OCI-LY1 (cell line): ENCODE results near the gene ADGRL1.

Experiments
- H2AFZ ChIP-seq: fragments of 200-600 bp; sonication (generic), shearing (Covaris generic); 2 replicates; pipeline ENCODE4 v1.6.0; 2014; ENCODE audit warnings: antibody characterized with exemption, mild to moderate bottlenecking, low read length
- H3F3A ChIP-seq: fragments of 200-600 bp; sonication (generic), shearing (Covaris generic); 2 replicates; pipeline ENCODE4 v1.6.0; 2014; ENCODE audit warnings: mild to moderate bottlenecking, antibody characterized with exemption, low read length, moderate library complexity; ENCODE audit not compliant: insufficient read depth
- H3K27ac ChIP-seq: fragments of 200-600 bp; sonication (generic); 2 replicates; pipeline ENCODE4 v1.5.1; 2014; ENCODE audit warnings: low read length, mixed run types, mild to moderate bottlenecking, low read depth; ENCODE audit not compliant: poor library complexity, severe bottlenecking
- H3K27me3 ChIP-seq: fragments of 200-600 bp; sonication (generic); 2 replicates; pipeline ENCODE4 v1.6.0; 2014; ENCODE audit warnings: antibody characterized with exemption, mild to moderate bottlenecking, low read length, moderate library complexity; ENCODE audit not compliant: insufficient read depth
- H3K36me3 ChIP-seq: fragments of 200-600 bp; sonication (generic); 2 replicates; pipeline ENCODE4 v1.6.1; 2014; ENCODE audit warnings: mild to moderate bottlenecking, antibody characterized with exemption, low read length, moderate library complexity, mixed read lengths; ENCODE audit not compliant: insufficient read depth
- H3K4me1 ChIP-seq: fragments of 200-600 bp; sonication (generic); 2 replicates; pipeline ENCODE4 v1.5.1; 2014; ENCODE audit warnings: mild to moderate bottlenecking, low read length, moderate library complexity; ENCODE audit not compliant: insufficient read depth, severe bottlenecking
- H3K4me2 ChIP-seq: fragments of 200-600 bp; sonication (generic), shearing (Covaris generic); 2 replicates; pipeline ENCODE4 v1.6.1; 2014; ENCODE audit warnings: low read length
- H3K4me3 ChIP-seq: fragments of 200-600 bp; sonication (generic); 2 replicates; pipeline ENCODE4 v1.5.1; 2014; ENCODE audit warnings: low read length, low read depth, mild to moderate bottlenecking, mixed read lengths; ENCODE audit not compliant: poor library complexity, severe bottlenecking
- H3K79me2 ChIP-seq: fragments of 200-600 bp; shearing (Covaris generic); 2 replicates; pipeline ENCODE4 v1.6.1; 2016; ENCODE audit warnings: mixed run types, low read length, mixed read lengths; ENCODE audit not compliant: insufficient read depth
- H3K9ac ChIP-seq: fragments of 200-600 bp; sonication (generic), shearing (Covaris generic); 2 replicates; pipeline ENCODE4 v1.6.1; 2014; ENCODE audit warnings: mild to moderate bottlenecking, low read length, mixed read lengths
- H3K9me2 ChIP-seq: fragments of 200-600 bp; sonication (generic), shearing (Covaris generic); 2 replicates; pipeline ENCODE4 v1.6.1; 2014; ENCODE audit warnings: low read depth, mild to moderate bottlenecking, low read length, mixed read lengths
- H3K9me3 ChIP-seq: fragments of 200-600 bp; shearing (Covaris generic); 2 replicates; pipeline ENCODE4 v1.6.1; 2014; ENCODE audit warnings: low read length, mixed read lengths
- H4K20me1 ChIP-seq: fragments of 200-600 bp; sonication (generic), shearing (Covaris generic); 2 replicates; pipeline ENCODE4 v1.6.0; 2016; ENCODE audit warnings: mild to moderate bottlenecking, low read length; ENCODE audit not compliant: insufficient read depth
- CTCF ChIP-seq: fragments of 200-600 bp; sonication (generic), shearing (Covaris generic); IDR thresholded peaks from 2 replicates; pipeline ENCODE4 v1.5.1; 2017; ENCODE audit warnings: mild to moderate bottlenecking, antibody characterized with exemption, low read length, moderate library complexity, mixed read lengths
- EZH2 ChIP-seq: fragments of 200-600 bp; sonication (generic), shearing (Covaris generic); IDR thresholded peaks from 2 replicates; pipeline ENCODE4 v1.8.0; 2017; ENCODE audit warnings: borderline replicate concordance, mixed run types, mild to moderate bottlenecking, antibody characterized with exemption, low read length, moderate library complexity, mixed read lengths

The ADGRL1 gene

GRCh38 chr19:14164082-14164481, 41.9 kb downstream of the ADGRL1 start:
- no peak overlapping the region for H2AFZ ChIP-seq
- no peak overlapping the region for H3K27ac ChIP-seq
- H3K9me2 ChIP-seq = no peaks in the 10 kb centered on the region
- no peaks in the 10 kb centered on the region for H3K36me3 ChIP-seq
- no peak overlapping the region for H3K4me3 ChIP-seq
- no peaks in the 10 kb centered on the region for H3K79me2 ChIP-seq
- H3F3A ChIP-seq = no peaks in the 10 kb centered on the region
- H3K27me3 ChIP-seq = 0 out of 2 replicates have a peak, but pooled peaks cover 5% of the 10 kb centered on the region
- TF ChIP-seq CTCF (no peak), EZH2 (no peak)
- H3K9ac ChIP-seq = no peak overlapping the region
- no peaks in the 10 kb centered on the region for H3K9me3 ChIP-seq
- no peaks in the 10 kb centered on the region for H3K4me1 ChIP-seq
- H4K20me1 ChIP-seq = no peaks in the 10 kb centered on the region
- H3K4me2 ChIP-seq = no peak overlapping the region

GRCh38 chr19:14162871-14163297, 43.1 kb downstream of the ADGRL1 start:
- Histone ChIP-seq H3K9me2 (no peaks in the 10 kb centered on the region), H3K27me3 (0 out of 2 replicates have a peak, but pooled peaks cover 5% of the 10 kb centered on the region), H4K20me1 (no peaks in the 10 kb centered on the region), H3K27ac (no peak overlapping the region), H3K4me2 (no peak overlapping the region), H3K4me3 (no peak overlapping the region), H3K36me3 (no peaks in the 10 kb centered on the region), H3K4me1 (no peaks in the 10 kb centered on the region), H3K79me2 (no peaks in the 10 kb centered on the region), H3F3A (no peaks in the 10 kb centered on the region), H2AFZ (no peak overlapping the region), H3K9me3 (no peaks in the 10 kb centered on the region), H3K9ac (no peak overlapping the region)
- TF ChIP-seq EZH2 (no peak), CTCF (no peak)

- Histone ChIP-seq H3K4me1 (no peaks in the 10 kb centered on the region), H3K4me2 (no peak overlapping the region), H3K4me3 (no peak overlapping the region), H3K9me3 (no peaks in the 10 kb centered on the region), H3K36me3 (no peaks in the 10 kb centered on the region), H4K20me1 (no peaks in the 10 kb centered on the region), H3K27me3 (no peaks in the 10 kb centered on the region), H3K79me2 (no peaks in the 10 kb centered on the region), H3F3A (no peaks in the 10 kb centered on the region), H3K27ac (no peak overlapping the region), H2AFZ (no peak overlapping the region), H3K9me2 (no peaks in the 10 kb centered on the region), H3K9ac (no peak overlapping the region)
- no peak for TF ChIP-seq CTCF
- TF ChIP-seq EZH2 = no peak
Measured at GRCh38 chr19:14161305-14161704, 44.7 kb downstream of the ADGRL1 start.
